ENCODE data around the gene CDS2. TPM values are rescaled to one million over a fixed set of nuclear protein-coding genes. Genes with fewer than 3 reads are reported as not detected.
"Not testable (repeated sequence)": the region's sequence is repeated elsewhere in the genome, so short reads cannot be mapped to it uniquely, and the experiment has no call there.

The CDS2 gene
- total RNA-seq, 1 donor from 2014 or later: 39.8 TPM

DNA sequence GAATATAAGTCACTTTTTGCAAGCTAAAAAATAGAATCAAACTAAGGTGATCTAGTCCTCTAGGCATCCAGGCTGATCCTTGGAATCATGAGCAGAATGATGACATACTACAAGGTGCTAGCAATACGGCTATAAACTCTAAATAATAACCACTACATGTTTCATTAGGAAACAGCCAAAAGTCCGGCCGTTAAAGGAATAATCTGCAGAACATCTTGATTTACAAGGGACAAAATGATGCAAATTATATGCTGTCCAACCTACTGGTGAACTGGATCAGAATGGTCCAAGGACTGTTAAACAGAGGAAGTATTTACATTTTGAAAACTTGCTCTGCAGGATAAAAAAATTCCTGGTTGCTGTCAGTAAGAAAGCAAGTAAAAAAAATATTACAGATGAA lies 26.9 kb upstream of the CDS2 start:
- H3K4me1 Mint-ChIP-seq (ENCODE audit: low read depth); H3K27ac Mint-ChIP-seq; H3K9me3 Mint-ChIP-seq; DNase-seq (ENCODE audit: low spot score); H3K27me3 Mint-ChIP-seq (ENCODE audit: insufficient read depth); H3K4me3 Mint-ChIP-seq: not testable (repeated sequence)
- intact Hi-C loops (cut with micrococcal nuclease): loop anchor here (1.0 to 2.0 kb wide), 3 partner anchors 44 to 143 kb away; partner anchors contain the start of gene SLC23A2
- peaks cover 53% of the 10 kb centered on the region for H3K36me3 Mint-ChIP-seq (ENCODE audit: low read depth)

DNA sequence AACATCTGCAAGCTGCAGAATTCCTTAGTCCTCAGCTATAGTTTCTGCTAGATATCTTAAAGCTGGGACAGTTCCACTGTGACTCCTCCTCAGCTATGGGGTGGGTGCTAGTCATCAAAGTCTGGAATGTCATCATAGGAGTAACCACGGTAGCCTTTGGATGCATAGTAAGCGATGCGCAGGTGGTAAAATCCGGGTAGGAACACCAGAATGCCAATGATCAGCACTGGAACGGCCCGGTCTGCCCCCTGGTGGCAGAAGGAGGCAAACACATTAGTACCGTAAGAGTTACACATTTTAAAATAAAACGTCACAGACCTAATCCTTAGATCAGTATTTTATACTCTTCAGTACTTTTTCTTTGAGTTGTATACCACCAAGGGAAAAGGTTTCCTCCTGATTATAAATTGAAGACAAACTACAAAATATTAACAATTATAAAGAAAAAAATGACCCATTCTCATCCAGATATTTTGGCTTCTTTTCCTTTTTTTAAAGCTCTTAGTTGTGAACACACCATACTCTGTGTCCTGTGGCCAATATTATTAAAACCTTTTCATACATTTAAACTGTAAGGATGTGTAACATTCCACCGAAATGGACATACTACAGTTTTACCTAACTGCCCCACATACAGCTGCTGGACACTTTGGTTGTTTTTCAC lies 26.0 kb upstream of the CDS2 start:
- Mint-ChIP-seq H3K36me3 (ENCODE audit: low read depth) (peaks cover 48% of the 10 kb centered on the region), H3K27ac (no peak overlapping the region), H3K9me3 (no peaks in the 10 kb centered on the region), H3K27me3 (ENCODE audit: insufficient read depth) (no peaks in the 10 kb centered on the region), H3K4me3 (no peak overlapping the region), H3K4me1 (ENCODE audit: low read depth) (peaks cover 9% of the 10 kb centered on the region)
- intact Hi-C loops (cut with micrococcal nuclease): loop anchor here (1.0 to 2.0 kb wide), 3 partner anchors 45 to 144 kb away; partner anchors contain the start of gene SLC23A2
- DNase-seq (ENCODE audit: low spot score): peak; percentile 49

DNA sequence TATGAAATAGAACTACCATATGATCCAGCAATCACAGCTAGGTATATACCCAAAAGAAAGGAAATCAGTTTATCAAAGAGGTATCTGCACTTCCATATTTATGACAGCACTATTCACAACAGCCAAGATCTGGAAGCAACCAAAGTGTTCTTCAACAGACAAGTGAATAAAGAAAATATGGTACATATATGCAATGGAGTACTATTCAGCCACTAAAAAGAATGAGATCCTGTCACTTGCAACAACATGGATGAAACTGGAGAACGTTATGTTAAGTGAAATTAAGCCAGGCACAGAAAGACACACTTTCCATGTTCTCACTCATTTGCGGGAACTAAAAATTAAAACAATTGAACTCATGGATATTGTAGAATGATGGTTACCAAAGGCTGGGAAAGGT lies 22.3 kb upstream of the CDS2 start:
- no peak overlapping the region for H3K4me3 Mint-ChIP-seq
- no peak for DNase-seq (ENCODE audit: low spot score)
- no peaks in the 10 kb centered on the region for H3K9me3 Mint-ChIP-seq
- H3K27ac Mint-ChIP-seq: no peak overlapping the region
- H3K36me3 Mint-ChIP-seq (ENCODE audit: low read depth): peaks cover 46% of the 10 kb centered on the region
- H3K4me1 Mint-ChIP-seq (ENCODE audit: low read depth): peaks cover 9% of the 10 kb centered on the region
- intact Hi-C loops (cut with micrococcal nuclease): no loop called here
- H3K27me3 Mint-ChIP-seq (ENCODE audit: insufficient read depth): no peaks in the 10 kb centered on the region

DNA sequence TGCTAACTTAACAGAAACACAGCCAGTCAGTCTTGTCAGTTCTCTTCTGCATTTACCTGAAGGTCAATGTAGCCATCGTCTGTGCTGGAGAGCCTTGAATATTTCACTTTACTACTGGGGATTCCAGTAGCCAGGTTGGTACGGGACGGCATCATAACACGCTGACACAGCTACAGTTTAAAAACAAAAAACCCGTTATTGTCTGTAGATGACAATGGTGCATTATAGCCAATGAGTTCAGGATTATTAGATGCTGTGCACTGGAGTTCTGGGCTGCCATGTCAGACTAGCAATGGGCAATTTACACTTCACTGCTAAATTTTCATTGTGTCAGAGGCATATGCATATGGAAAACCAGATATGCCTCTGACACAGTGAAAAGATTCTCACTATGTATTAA lies 17.5 kb upstream of the CDS2 start:
- Mint-ChIP-seq H3K9me3 (no peaks in the 10 kb centered on the region), H3K4me3 (no peak overlapping the region), H3K36me3 (ENCODE audit: low read depth) (peaks cover 38% of the 10 kb centered on the region), H3K27ac (no peak overlapping the region), H3K27me3 (ENCODE audit: insufficient read depth) (no peaks in the 10 kb centered on the region), H3K4me1 (ENCODE audit: low read depth) (peaks cover 16% of the 10 kb centered on the region)
- intact Hi-C loops (cut with micrococcal nuclease): no loop called here
- DNase-seq (ENCODE audit: low spot score): no peak

DNA sequence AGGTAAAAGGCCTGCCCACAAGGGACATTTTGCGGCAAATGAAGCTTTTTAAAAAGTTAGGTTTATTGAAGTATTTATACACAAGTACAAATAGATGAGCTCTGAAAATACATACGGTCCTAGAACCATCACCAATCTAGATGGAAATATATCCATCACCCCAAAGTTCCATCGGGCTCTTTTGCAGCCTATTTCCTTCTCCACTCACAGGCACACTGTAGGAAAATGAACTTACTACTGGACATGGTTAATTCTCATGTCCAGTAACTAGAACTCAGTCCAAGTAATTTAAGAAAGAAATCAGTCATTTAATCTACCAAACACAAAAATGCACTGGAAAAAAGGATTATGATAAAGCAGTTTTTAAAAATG lies 13.2 kb upstream of the CDS2 start:
- intact Hi-C loops (cut with micrococcal nuclease): no loop called here
- DNase-seq (ENCODE audit: low spot score): no peak
- H3K27me3 Mint-ChIP-seq (ENCODE audit: insufficient read depth): no peaks in the 10 kb centered on the region
- H3K9me3 Mint-ChIP-seq: no peaks in the 10 kb centered on the region
- H3K4me1 Mint-ChIP-seq (ENCODE audit: low read depth): peaks cover 53% of the 10 kb centered on the region
- H3K36me3 Mint-ChIP-seq (ENCODE audit: low read depth): peaks cover 63% of the 10 kb centered on the region
- H3K27ac Mint-ChIP-seq: peak overlapping the region; percentile 95
- peak overlapping the region; percentile 96 for H3K4me3 Mint-ChIP-seq

DNA sequence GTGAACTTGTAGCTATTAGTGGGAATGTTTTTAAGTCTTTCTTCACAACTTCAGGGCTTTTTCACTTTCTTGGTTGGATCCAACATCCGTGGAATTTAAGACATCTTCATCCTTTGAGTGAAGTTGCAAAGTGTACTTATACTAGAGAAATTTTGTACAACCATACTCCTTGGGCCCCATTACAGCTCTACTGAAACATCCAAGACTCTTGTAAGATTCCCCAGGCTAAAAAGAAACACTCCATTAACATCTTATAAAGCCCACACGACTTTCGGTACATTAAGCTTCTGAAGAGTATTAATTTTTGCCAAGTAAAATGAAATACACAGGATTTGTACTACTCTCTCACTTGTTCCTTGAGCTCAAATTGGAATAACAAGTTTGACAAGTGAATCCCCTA lies 12.4 kb upstream of the CDS2 start:
- intact Hi-C loops (cut with micrococcal nuclease): no loop called here

DNA sequence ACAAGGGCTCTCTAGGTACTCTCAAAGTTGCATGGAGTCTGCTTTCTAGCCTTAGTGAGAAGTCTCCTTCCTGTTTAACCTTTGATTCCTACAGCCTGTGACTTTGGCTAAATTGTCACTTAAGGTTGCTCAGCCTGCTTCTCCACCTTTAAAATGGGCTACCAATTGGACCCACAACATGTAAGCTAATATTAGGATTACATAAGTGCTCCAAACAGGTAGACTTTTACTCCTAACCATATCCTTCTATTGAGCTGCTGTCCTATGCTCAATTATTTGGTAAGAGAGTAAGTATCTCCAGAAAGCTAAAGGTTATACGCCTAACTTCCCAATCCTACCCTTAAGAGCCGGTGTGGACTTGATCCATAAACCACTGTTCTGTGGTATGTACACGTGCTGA lies 9.9 kb upstream of the CDS2 start:
- no peaks in the 10 kb centered on the region for H3K9me3 Mint-ChIP-seq
- H3K27me3 Mint-ChIP-seq (ENCODE audit: insufficient read depth): no peaks in the 10 kb centered on the region
- peak overlapping the region; percentile 96 for H3K4me3 Mint-ChIP-seq
- DNase-seq (ENCODE audit: low spot score): no peak
- peaks cover 69% of the 10 kb centered on the region for H3K4me1 Mint-ChIP-seq (ENCODE audit: low read depth)
- peaks cover 53% of the 10 kb centered on the region for H3K36me3 Mint-ChIP-seq (ENCODE audit: low read depth)
- no peak overlapping the region for H3K27ac Mint-ChIP-seq
- intact Hi-C loops (cut with micrococcal nuclease): no loop called here

More for the DNA sequence above, 12.4 kb upstream of the CDS2 start:
- Mint-ChIP-seq H3K4me3 (peak overlapping the region; percentile 96), H3K9me3 (no peaks in the 10 kb centered on the region), H3K36me3 (ENCODE audit: low read depth) (peaks cover 61% of the 10 kb centered on the region), H3K27me3 (ENCODE audit: insufficient read depth) (no peaks in the 10 kb centered on the region), H3K27ac (peak overlapping the region; percentile 95), H3K4me1 (ENCODE audit: low read depth) (peaks cover 53% of the 10 kb centered on the region)
- DNase-seq (ENCODE audit: low spot score): no peak

DNA sequence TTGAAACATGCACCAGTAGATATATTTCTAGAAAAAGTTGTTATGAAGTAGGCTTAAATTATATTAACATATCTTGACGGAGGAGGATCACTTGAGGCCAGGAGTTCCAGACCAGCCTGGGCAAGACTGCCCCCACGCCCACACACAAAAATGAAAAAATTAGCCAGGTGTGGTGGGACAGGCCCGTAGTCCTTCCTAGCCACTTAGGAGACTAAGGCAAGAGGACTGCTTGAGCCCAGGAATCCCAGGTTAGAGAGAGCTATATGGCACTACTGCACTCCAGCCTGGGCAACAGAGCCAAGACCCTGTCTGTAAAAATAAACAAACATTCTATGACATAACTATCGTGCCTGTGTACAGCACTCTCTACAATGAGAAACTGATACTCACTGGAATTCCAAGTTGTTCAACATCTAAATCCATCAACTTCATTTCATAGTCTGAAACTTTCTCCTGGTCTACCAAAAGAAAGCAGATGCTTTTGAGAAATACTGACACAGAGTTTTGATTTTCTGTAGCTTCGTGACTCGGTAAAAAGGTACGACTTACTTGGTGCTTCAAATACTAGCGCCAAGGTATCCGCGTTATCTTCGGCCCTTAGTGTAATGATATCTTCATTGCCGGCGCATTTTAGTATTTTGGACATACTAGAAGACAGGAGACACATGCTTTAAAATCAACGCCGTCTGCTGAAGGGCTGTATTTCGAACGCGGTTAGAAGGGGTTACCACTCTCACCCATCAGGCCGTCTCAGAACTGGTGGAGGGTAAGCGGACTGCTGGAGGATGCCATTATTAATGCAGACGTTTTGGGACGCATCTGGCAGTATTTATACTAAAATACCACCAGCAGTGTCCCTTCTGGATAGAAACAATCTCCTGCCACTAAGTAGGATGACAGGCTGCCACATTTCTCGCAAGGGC lies 8.3 kb upstream of the CDS2 start:
- H3K27ac Mint-ChIP-seq: peak overlapping the region; percentile 97
- H3K27me3 Mint-ChIP-seq (ENCODE audit: insufficient read depth): no peaks in the 10 kb centered on the region
- peak; percentile 2 for DNase-seq (ENCODE audit: low spot score)
- H3K4me1 Mint-ChIP-seq (ENCODE audit: low read depth): peaks cover 69% of the 10 kb centered on the region
- H3K9me3 Mint-ChIP-seq: no peaks in the 10 kb centered on the region
- H3K4me3 Mint-ChIP-seq: peak overlapping the region; percentile 96
- intact Hi-C loops (cut with micrococcal nuclease): loop anchor here (1.0 kb wide), 1 partner anchor 9 kb away; the partner anchor contains the start of gene CDS2
- peaks cover 47% of the 10 kb centered on the region for H3K36me3 Mint-ChIP-seq (ENCODE audit: low read depth)

DNA sequence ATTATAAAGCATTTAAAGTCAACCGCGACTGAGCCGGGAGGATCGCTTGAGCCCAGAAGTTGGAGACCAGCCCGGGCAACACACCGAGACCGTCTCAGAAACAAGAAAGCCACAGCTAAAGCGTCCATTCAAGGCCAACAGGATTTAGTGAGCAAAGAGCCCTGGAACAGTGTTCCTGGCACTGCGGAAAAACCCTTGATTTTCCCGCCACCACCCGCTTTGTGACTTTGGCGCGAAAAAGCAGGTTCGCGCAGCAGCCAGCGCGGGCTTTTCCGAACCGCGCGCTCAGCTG lies 7.7 kb upstream of the CDS2 start:
- Mint-ChIP-seq H3K9me3 (no peaks in the 10 kb centered on the region), H3K27me3 (ENCODE audit: insufficient read depth) (no peaks in the 10 kb centered on the region), H3K4me1 (ENCODE audit: low read depth) (peaks cover 65% of the 10 kb centered on the region), H3K4me3 (peak overlapping the region; percentile 96), H3K27ac (peak overlapping the region; percentile 97), H3K36me3 (ENCODE audit: low read depth) (peaks cover 44% of the 10 kb centered on the region)
- no peak for DNase-seq (ENCODE audit: low spot score)
- intact Hi-C loops (cut with micrococcal nuclease): loop anchor here (1.0 kb wide), 1 partner anchor 8 kb away; the partner anchor contains the start of gene CDS2

DNA sequence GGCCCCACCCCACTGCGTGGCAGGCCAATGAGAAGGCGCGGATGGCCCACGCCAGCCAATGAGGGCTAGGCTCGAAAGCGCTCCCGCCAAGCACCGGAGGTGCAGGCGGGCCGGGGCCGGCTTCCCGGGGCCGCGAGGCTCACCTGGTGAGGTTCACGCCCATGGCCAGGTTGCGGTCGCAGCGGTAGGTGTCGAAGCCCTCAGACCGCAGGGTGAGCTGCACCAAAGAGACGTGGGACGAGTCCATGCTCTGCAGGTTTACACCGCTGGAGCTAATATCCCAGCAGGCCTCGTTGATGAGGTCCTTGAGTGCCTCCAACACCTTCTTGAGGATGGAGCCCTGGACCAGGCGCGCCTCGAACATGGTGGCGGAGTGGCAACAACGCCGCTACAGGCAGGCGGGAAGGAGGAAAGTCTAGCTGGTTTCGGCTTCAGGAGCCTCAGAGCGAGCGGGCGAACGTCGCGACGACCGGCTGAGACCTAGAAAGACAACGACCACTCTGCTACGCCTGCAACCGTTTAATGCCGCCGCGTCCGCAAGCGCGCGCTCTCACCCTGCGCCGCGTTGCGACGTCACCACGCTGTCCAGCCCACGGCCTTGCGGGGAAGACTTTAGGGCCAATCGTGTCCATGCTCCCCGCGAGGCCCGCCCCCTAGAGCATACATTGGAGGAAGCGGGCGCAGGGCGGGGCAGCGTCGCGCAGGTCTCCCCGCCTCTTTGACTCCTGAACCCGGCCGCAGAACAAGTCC lies 7.2 kb upstream of the CDS2 start, which contains the start of gene PCNA:
TSS of gene PCNA (minus strand) at position 524 of the 750 bp plus-strand sequence. CDS start at position 364, 160 bp downstream.
- H3K4me3 Mint-ChIP-seq: peak within 1 kb of the TSS; percentile 96
- H3K27ac Mint-ChIP-seq: peak within 1 kb of the TSS; percentile 97
- H3K36me3 Mint-ChIP-seq (ENCODE audit: low read depth): peaks cover 40% of the 10 kb centered on the region
- no peaks in the 10 kb centered on the region for H3K27me3 Mint-ChIP-seq (ENCODE audit: insufficient read depth)
- peaks cover 62% of the 10 kb centered on the region for H3K4me1 Mint-ChIP-seq (ENCODE audit: low read depth)
- DNase-seq (ENCODE audit: low spot score): peak; percentile 98
- H3K9me3 Mint-ChIP-seq: no peaks in the 10 kb centered on the region
- intact Hi-C loops (cut with micrococcal nuclease): loop anchor here (1.0 to 10.0 kb wide), 5 partner anchors 8 to 1325 kb away; partner anchors contain the start of genes CDC25B and CDS2

DNA sequence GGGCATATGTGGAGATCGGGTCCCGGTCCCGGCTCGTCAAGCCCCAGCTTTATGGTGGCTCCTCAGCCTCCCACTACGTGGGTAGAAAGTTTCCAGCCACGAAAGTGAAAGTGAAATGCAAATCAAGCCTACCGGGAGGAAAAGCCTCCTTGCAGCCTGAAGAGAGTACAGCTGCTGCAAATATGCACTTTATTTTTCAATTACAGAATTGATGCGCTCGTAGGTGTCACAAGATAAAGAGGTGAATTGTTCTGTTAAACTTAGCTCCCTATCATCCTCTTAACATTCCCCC lies 6.7 kb upstream of the CDS2 start:
- H3K27ac Mint-ChIP-seq: peak overlapping the region; percentile 97
- H3K4me3 Mint-ChIP-seq: peak overlapping the region; percentile 96
- intact Hi-C loops (cut with micrococcal nuclease): loop anchor here (1.0 to 10.0 kb wide), 4 partner anchors 72 to 1325 kb away; partner anchors contain the start of gene CDC25B
- DNase-seq (ENCODE audit: low spot score): no peak
- H3K4me1 Mint-ChIP-seq (ENCODE audit: low read depth): peaks cover 62% of the 10 kb centered on the region
- no peaks in the 10 kb centered on the region for H3K9me3 Mint-ChIP-seq
- H3K27me3 Mint-ChIP-seq (ENCODE audit: insufficient read depth): no peaks in the 10 kb centered on the region
- H3K36me3 Mint-ChIP-seq (ENCODE audit: low read depth): peaks cover 38% of the 10 kb centered on the region

DNA sequence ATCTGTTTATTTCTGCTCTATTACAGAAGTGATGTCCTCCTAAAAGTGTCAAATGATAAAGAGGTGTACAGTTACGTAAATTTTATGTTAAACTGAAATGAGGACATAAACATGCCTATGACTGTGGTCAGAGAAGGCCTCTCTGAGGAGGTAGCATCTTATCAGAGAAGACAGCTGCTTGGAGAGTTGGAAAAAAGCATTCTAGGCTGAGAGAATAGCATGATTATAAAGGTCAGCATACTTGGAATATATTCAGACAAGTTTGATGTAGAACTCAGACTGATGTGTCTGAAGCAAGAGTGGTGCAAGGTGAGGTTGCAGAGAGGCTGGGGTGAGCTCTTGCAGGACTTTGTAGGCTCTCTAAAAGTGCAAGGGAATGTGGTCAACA lies 3.9 kb upstream of the CDS2 start:
- Mint-ChIP-seq H3K9me3 (no peaks in the 10 kb centered on the region), H3K4me3 (no peak overlapping the region), H3K27ac (no peak overlapping the region), H3K36me3 (ENCODE audit: low read depth) (peaks cover 17% of the 10 kb centered on the region), H3K4me1 (ENCODE audit: low read depth) (peaks cover 54% of the 10 kb centered on the region), H3K27me3 (ENCODE audit: insufficient read depth) (no peaks in the 10 kb centered on the region)
- DNase-seq (ENCODE audit: low spot score): no peak
- intact Hi-C loops (cut with micrococcal nuclease): loop anchor here (5.0 to 10.0 kb wide), 2 partner anchors 484 to 1328 kb away; partner anchors contain the start of gene CDC25B
